GM18870 (cell line): ENCODE results near the gene POU6F1.
A peak's percentile ranks its signal among the peaks of the same experiment; 100 is the strongest.
"Not testable (repeated sequence)": the region's sequence is repeated elsewhere in the genome, so short reads cannot be mapped to it uniquely, and the experiment has no call there.

ENCODE experiments used
- ATAC-seq: cut with Tn5 transposase; IDR thresholded peaks from one replicate; pipeline ENCODE4 v1.9.1; 2021; ENCODE audit warnings: moderate library complexity; ENCODE audit not compliant: unreplicated experiment

POU6F1 gene, protein sequence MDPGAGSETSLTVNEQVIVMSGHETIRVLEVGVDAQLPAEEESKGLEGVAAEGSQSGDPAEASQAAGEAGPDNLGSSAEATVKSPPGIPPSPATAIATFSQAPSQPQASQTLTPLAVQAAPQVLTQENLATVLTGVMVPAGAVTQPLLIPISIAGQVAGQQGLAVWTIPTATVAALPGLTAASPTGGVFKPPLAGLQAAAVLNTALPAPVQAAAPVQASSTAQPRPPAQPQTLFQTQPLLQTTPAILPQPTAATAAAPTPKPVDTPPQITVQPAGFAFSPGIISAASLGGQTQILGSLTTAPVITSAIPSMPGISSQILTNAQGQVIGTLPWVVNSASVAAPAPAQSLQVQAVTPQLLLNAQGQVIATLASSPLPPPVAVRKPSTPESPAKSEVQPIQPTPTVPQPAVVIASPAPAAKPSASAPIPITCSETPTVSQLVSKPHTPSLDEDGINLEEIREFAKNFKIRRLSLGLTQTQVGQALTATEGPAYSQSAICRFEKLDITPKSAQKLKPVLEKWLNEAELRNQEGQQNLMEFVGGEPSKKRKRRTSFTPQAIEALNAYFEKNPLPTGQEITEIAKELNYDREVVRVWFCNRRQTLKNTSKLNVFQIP

DNA sequence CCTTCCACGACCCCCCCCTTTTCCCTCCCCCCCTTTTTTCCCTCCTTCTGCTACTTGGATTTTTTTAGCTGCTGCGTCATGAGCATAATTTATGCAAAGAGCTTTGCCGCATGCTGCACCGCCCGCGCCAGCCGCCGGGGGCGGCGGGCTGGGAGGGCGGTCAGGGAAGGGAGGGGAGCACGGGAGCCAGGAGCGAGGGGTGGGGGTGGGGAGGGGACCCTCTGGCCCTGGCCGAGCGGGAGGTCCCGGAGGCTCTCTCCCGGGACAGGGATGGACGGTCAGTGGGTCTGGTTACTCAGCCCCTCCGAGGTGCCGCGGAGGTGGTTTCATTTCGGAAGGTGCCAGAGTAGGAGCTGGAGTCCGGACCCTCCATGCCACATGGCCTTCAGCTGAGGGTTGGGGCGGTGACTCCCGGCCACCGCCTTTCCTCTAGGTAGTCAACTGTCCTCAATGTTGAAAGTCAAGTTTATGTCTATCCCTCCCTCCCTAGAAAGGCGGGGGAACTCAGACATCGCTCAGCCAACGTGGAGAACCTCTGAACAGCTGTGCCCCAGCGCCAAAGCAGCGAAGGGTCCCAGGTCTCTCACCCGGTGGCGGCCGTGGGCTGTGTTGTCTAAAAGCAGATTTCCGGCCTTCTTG lies at the start of gene POU6F1:
POU6F1 (minus strand) TSS at position 95 of the 639 bp plus-strand sequence. CDS start 11,226 bp downstream, outside the sequence.
- ATAC-seq: no peak

DNA sequence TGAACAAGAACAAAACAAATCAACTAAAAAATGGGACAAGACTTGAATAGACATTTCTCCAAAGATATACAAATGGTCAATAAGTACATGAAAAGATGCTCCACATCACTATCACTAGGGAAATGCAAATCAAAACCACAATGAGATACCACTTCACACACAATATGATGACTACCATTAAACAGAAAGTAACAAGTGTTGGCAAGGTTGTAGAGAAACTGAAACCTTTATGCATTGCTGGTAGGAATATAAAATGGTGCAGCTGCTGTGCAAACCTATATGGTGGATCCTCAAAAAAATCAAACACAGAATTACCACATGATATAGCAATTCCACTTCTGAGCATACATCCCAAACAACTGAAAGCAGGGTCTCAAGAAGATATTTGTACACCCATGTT lies 47.2 kb upstream of the POU6F1 start:
- ATAC-seq: no peak

DNA sequence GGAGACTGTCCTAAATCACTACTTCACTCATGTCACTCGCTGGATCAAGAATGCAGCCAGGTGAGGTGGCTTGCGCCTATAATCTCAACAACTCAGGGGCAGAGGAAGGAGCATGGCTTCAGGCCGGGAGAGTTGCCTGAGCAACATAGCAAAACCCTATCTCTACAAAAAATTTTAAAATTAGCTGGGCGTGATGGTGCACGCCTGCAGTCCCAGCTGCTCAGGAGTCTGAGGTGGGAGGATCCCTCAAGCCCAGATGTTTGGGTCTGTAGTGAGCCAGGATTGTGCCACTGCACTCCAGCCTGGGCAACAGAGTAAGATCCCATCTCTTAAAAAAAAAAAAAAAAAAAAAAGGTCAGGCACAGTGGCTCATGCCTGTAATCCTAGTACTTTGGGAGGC lies 46.4 kb upstream of the POU6F1 start:
- no peak for ATAC-seq

DNA sequence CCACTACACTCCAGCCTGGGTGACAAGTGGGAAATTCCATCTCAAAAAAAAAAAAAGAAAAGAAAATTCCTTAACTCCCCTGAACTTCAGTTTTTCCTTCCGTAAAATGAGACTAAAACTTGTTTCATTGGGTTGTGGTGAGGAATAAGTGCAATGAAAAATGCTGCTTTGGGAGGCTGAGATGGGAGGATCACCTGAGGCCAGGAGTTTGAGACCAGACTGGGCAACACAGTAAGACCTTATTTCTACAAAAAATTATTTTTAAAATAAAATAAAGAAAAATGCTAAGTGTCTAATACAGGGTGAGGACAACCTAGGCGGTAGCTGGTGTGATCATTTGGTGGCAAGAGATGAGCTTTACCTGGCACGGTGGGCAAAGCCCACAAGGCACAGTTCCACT lies 45.5 kb upstream of the POU6F1 start:
- no peak for ATAC-seq

DNA sequence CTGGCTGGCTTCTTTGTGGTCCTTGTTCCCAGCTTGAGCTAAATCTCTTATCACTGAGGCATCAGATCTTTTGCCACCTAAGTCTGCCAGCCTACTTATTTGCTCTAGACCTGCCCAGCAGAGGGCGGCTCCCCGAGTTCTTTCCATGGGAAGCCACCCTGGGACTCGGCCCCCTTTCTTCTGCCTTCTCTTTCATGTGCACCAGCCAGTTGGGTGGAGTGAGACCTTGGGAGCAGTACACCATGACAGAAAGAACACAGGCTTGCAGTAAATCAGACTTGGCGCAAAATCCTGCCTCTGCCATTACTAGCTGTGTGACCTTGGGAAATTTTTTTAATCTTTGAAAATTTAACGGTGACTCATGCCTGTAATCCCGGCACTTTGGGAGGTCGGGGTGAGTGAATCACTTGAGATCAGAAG lies 44.9 kb upstream of the POU6F1 start:
- ATAC-seq: no peak

DNA sequence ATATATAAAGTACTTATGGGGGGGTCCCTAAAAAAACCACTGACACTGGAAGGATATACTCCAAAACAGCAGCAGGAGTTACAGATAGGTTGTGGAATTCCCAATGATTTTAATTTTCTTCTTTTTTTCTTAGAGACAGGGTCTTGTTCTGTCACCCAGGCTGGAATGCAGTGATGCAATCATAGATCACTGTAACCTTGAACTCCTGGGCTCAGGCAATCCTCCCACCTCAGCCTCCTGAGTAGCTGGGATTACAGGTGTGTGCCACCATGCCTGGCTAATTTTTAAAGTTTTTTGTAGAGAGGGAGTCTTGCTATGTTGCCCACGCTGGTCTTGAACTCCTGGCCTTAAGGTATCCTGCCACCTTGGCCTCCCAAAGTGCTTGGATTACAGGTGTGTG lies 41.7 kb upstream of the POU6F1 start:
- ATAC-seq: not testable (repeated sequence)

DNA sequence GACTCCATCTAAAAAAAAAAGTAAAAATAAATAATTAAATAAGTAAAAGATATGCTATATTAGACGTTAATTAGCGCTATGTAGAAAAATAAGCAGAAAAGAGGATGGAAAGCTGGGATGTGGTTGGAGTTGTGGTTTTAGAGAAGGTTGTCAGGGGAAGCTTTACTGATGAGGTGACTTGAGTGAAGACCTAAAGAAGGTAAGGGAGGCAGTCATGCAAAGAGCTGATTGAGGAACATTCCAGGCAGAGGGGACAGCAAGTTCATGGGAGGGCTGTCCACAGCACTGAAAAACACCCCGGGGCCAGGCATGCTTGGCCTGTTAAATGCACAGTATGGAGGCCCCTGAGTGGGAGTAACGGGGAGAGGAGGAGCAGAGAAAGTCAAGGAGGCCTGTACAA lies 36.7 kb upstream of the POU6F1 start:
- no peak for ATAC-seq

DNA sequence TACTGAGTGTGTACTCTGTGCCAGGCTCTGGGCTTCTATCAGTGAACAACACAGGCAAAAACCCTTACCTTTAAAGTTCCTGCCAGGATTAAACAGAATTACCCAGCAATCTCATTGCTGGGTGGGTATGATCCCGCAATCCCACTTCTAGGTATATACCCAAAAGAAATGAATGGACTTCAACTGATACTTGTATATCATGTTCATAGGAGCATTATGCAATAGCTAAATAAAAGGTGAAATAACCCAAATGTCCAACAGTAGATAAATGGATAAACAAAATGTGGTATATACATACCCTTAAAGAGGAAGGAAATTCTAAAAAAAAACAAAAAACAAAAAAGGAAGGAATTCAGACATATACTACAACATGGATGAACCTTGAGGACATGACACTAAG lies 35.4 kb upstream of the POU6F1 start:
- ATAC-seq: no peak

DNA sequence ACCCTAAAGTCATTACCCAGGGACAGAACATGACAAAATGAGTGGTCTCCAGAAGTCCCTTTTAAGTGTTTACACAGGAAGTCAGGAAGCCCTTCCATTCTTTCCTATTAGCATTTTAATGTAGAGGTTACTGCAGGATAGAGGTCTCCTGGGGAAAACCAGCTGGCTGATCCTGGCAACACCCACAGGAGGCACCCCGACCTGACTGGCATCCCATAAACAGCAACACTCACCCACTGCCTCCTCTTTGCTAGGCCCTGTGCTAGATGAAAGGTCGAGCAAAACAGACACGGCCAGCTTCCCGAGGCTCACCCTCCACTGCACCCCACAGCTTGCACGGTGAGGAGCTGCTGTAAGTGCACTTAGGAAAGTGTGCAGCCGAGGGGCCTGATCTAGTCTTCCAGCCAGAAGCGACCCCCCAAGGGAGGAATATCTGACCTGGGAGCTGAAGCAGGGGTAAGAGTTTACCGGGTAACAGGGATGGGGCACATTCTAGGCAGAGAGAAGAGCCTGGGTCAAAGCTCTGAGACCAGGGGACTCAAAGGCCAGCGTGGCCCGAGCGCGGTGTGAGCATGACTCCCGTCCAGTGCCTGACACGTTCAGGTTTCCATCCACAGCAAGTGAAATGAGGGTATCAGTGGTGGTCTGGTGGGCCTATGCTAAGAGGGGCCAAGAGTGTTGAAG lies 29.8 kb upstream of the POU6F1 start:
- ATAC-seq: no peak

DNA sequence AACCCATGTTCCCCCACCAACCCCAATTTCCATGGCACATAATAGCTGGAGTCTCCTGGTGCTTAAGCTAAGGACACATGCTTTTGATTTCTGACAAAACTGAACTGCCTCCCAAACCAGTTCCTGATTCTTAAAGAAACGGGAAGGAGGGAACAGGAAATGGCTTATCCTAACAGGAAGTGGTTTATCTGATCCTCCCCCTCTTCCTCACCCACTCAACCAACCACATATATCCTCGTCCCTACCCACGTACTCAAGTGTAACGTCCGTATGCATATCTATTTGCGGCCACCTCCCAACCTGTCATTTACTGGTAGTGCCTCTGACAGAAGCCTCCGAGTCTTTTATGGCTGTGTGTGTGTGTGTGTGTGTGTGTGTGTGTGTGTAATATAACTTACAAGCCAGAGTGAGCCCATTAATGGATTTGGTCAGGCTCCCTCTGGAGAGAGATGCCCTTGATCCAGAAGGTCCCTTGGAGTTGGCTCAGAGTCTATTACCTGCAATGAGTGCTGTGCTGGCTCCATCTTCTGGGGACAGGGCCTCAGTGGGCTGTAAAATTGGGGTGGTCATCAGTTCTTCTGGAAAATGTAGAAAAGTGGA lies 28.5 kb upstream of the POU6F1 start:
- ATAC-seq: no peak

DNA sequence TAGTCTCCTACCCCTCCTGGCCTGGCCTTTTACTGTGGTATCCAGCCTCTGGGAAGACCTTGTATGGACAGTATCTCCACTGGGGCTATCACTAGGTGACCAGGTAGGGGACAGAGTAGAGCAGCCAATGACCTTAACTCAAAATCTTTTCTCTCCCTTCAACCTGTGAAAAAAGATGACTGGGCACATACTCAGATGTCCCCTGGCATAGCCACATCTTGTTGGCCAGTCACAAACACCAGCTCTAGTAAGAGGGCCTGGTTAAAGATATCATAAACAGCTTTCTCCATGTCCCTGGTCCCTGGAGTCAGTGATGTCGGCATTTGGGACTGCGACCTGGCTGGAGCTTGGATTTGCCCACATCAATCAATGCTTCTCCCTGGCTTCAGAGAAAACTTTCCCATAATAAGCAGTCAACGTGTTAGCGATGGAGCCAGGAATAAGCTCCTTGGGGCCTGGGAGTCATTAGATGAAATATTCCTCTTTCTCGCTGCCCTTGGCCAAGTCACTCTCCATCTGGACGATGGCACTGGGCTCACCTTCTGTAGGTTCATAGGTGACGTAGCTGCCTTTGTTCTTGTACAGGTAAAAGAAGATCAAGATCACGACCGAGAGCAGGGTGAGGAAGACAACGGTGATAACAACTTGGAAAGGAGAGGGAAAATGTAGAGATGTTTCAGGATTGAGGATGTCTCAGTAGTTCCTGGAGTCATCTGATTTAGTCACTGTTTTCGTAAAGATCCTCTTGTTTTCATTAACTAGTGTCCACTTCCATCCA lies 27.8 kb upstream of the POU6F1 start:
- no peak for ATAC-seq

DNA sequence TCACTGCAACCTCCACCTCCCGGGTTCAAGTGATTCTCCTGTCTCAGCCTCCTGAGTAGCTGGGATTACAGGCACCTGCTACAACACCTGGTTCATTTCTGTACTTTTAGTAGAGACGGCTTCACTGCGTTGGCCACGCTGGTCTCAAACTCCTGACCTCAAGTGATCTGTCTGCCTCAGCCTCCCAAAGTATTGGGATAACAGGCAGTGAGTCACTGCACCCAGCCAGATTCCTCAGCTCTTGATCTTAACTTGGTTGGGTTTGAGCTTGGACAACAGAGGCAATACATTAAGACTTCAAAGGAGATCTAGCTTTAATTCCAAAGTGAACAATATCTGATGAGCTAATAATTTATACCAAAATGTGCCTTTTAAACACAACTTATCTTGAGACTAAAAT lies 26.4 kb upstream of the POU6F1 start:
- no peak for ATAC-seq

DNA sequence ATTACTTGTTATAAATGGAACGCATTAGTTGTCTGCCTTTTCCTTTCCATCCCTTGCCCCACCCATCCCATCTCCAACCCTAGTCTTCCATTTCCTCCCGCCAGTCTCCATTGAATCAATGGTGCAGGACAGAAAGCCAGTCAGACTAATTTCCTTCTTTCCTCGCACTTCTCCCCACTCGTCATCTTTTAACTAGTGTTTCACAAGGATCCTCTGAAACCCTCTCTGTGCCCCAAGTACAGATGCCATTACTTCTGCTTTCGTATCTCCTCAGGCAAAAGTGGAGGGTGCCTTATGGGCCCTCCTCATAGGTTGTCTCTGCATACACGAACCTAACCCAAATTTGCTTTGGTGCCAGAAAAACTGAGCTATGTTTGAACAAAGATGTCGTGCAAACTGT lies 25.0 kb upstream of the POU6F1 start:
- ATAC-seq: no peak

DNA sequence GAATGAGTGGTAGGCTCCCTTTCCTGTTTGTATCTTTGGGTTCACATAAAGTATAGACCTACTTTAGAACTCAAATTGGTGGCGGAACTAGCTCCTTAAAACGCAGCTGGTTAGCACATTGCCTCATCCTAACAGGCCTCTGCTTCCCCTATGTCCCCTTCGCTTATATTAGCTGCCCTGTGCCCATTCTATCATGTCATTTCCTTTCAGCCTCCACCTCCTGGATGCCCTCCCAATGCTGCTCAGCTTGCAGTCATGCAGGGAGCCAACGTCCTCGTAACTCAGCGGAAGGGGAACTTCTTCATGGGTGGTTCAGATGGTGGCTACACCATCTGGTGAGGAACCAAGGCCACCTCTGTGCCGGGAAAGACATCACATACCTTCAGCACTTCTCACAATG lies 24.3 kb upstream of the POU6F1 start:
- no peak for ATAC-seq

DNA sequence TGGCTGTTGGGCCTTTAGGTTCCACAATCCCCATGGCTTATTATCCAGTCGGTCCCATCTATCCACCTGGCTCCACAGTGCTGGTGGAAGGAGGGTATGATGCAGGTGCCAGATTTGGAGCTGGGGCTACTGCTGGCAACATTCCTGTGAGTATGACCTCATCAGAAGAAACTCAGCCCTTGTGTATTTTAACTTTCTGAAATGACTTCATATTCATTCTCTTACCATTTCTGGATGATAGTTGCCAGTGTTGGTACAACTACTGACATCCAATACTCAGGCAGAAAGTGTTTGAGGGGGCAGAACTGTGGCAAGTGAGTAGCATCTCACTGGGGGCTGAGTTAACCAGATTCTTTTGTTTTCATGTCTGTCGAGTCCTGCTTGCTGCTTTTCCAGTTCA lies 23.1 kb upstream of the POU6F1 start:
- no peak for ATAC-seq

DNA sequence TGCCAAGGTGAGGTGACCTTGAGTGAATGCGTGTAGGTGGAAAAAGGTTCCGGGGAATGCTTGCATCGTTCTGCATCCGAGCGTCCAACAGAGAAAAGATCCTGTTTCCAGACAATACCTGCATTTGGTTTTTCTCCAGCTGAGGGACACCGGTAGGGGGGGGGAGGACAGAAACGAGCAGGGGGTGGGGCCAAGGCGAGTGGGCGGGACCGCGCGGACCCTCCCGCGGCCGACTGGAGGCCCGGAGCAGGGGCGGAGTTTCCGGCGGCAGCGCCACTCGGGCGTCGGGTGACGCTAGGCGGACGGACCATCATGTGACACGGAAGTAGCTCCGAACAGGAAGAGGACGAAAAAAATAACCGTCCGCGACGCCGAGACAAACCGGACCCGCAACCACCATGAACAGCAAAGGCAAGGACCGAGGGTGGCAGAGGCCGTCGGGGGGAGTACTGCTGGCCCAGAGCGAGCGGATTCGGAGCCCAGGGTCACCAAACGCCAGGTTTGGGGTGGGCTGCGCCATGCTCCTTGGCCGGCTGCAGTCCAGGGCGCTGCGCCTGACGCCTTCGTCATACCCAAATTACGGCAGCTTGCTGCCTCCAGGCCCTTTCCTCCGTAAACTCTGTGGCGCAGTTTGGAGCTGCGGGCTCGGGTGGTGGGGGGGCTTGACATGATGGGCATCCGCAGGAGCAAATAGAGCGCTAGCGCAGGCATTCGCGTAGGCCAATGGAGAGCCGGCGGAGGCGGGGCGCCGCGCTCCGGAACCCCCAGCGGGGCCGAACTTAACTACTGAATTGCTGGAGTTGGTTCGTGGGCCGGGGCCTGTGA lies 20.9 kb upstream of the POU6F1 start, which contains the start of gene DAZAP2:
DAZAP2 (plus strand) TSS at position 317 of the 825 bp plus-strand sequence; CDS start at position 399, 82 bp downstream.
- peak; percentile 77 for ATAC-seq

DNA sequence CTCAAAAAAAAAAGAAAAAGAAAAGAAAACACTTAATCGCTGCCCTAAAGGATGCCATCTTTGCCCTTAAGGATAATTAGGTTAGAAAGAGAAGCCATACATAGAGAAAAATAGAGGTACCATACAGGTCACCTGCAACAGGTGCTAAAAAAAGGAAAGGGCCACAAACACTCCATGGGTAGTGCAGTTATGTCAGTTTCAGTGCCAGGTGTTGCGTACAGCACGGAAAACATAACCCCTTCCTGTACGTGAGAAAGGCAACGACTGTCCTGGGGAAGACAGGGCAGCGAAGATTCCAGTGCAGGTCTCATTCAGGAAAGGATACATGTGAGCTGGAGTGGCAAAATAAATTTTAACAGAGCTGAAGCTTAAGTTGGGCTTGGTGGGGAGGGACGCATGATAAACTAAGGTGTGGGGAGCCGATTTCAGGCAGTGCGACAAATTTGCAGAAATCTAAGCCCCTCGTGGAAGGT lies 20.2 kb upstream of the POU6F1 start:
- peak; percentile 5 for ATAC-seq

DNA sequence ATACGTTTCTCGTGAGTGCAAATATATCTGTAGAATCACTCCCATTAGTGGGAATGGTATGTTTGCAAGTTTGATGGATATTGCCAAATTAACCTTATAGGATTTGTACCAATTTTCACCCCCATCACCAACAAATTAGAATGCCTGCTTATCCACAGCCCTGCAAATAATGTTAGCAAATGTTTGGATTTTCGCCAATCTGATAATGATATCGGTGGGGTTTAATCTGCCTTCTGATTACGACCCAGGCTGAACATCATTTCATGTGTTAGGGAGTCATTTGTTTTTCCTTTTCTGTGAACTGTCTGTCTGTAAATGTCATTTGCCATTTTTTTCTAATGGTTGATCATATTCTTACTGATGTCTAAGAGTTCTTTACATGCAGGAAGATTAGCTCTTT lies 16.7 kb upstream of the POU6F1 start:
- no peak for ATAC-seq

DNA sequence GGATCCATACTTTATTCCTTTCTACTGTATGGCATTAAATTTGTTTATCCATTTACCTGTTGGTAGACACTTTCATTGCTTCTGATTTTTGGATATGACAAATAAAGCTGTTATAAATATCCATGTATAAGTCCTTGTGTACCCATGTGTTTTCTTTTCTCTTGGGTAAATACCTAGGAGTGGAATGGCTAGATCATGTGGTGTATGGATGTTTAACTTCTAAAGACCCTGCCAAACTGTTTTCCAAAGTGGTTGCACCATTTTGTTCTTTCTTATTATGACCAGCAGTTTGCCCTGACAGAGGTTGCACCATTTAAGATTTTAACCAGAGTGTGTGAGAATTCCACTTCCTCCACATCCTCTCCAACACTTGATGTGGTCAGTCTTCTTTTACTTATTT lies 14.8 kb upstream of the POU6F1 start:
- ATAC-seq: no peak
